NT2/D1 (cell line): ENCODE measurements around the gene LRSAM1.

Experiments used
- DNase-seq: peaks from one replicate; pipeline ENCODE4 v3.0.0-alpha.2; 2011; ENCODE audit warnings: low read depth, low spot score
- H3K27me3 ChIP-seq: 2 replicates; pipeline ENCODE4 v1.6.0; 2011; ENCODE audit warnings: mild to moderate bottlenecking; ENCODE audit not compliant: insufficient read length, insufficient read depth
- H3K36me3 ChIP-seq: 2 replicates; pipeline ENCODE4 v1.6.1; 2011; ENCODE audit warnings: mild to moderate bottlenecking, low read length, mixed read lengths; ENCODE audit not compliant: insufficient read depth, insufficient read length
- H3K4me1 ChIP-seq: 2 replicates; pipeline ENCODE4 v1.5.1; 2011; ENCODE audit not compliant: insufficient read depth, insufficient read length
- H3K4me3 ChIP-seq: 2 replicates; pipeline ENCODE4 v1.5.1; 2011; ENCODE audit warnings: low read depth; ENCODE audit not compliant: insufficient read length
- H3K9ac ChIP-seq: 2 replicates; pipeline ENCODE4 v1.6.0; 2011; ENCODE audit warnings: low read depth; ENCODE audit not compliant: insufficient read length
- H3K9me3 ChIP-seq: 2 replicates; pipeline ENCODE4 v1.5.1; 2011; ENCODE audit warnings: mild to moderate bottlenecking, low read length; ENCODE audit not compliant: insufficient read depth
- SUZ12 ChIP-seq: IDR thresholded peaks from 2 replicates; pipeline ENCODE4 v1.6.1; 2011; ENCODE audit not compliant: insufficient read length, insufficient read depth; ENCODE audit errors: extremely low read depth
- YY1 ChIP-seq: IDR thresholded peaks from 2 replicates; pipeline ENCODE4 v1.6.1; 2011; ENCODE audit not compliant: insufficient read length, insufficient read depth
- ZNF274 ChIP-seq: IDR thresholded peaks from 2 replicates; pipeline ENCODE4 v1.6.1; 2011; ENCODE audit warnings: mild to moderate bottlenecking, low read depth, low read length

The LRSAM1 gene

DNA sequence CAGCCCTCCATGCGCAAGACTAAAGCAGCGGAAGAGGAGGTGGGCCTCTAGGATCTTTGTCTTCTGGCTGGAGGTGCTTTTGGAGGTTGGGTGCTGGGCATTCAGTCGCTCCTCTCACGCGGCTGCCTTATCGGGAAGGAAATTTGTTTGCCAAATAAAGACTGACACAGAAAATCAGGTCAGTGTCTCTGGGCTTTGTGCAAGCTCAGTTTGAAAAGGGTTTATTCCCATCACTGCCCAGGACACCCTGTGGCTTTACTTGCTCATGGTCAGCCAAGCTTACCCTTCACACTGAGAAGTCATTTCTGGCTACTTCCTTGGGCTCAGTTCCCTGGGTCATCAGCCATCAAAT lies 43.8 kb upstream of the LRSAM1 start:
- Histone ChIP-seq H3K4me1 (peaks cover 12% of the 10 kb centered on the region), H3K36me3 (peaks cover 71% of the 10 kb centered on the region), H3K27me3 (no peaks in the 10 kb centered on the region), H3K4me3 (no peak overlapping the region), H3K9me3 (no peaks in the 10 kb centered on the region), H3K9ac (peak overlapping the region; percentile 28)
- TF ChIP-seq YY1 = no peak
- no peak for TF ChIP-seq SUZ12
- TF ChIP-seq ZNF274 = no peak
- DNase-seq = no peak

- H3K36me3 ChIP-seq = peaks cover 37% of the 10 kb centered on the region
- TF ChIP-seq SUZ12 (no peak), ZNF274 (no peak), YY1 (no peak)
- no peaks in the 10 kb centered on the region for H3K9me3 ChIP-seq
- peaks cover 12% of the 10 kb centered on the region for H3K4me1 ChIP-seq
- no peak overlapping the region for H3K4me3 ChIP-seq
- DNase-seq = no peak
- H3K9ac ChIP-seq = no peak overlapping the region
- H3K27me3 ChIP-seq = no peaks in the 10 kb centered on the region
Observed at GRCh38 chr9:127411122-127411521, 40.2 kb upstream of the LRSAM1 start.

- no peak for TF ChIP-seq YY1
- Histone ChIP-seq H3K27me3 (no peaks in the 10 kb centered on the region), H3K9me3 (no peaks in the 10 kb centered on the region), H3K9ac (no peak overlapping the region), H3K4me3 (no peak overlapping the region), H3K4me1 (peaks cover 7% of the 10 kb centered on the region), H3K36me3 (peaks cover 25% of the 10 kb centered on the region)
- DNase-seq = no peak
Observed at GRCh38 chr9:127415141-127415540, 36.2 kb upstream of the LRSAM1 start.

DNA sequence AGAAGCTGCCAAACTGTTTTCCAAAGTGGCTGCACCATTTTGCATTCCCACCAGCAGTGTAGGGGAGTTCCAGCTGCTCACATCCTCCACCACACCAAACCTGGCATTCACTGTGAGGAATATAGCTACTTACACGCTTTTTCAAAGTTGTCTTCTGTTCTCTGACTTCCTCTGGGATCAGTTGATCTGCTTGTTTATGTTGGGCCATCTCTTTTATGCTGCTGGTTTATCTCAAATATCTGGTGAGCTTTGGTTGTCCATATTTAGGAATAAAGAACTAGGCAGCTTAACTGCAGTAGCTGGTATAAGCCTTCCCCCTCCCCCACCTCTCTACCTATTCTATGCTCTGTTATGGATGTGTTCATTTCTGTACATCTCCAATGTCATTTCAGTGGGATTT lies 35.7 kb upstream of the LRSAM1 start:
- Histone ChIP-seq H3K27me3 (no peaks in the 10 kb centered on the region), H3K9ac (no peak overlapping the region), H3K36me3 (peaks cover 24% of the 10 kb centered on the region), H3K9me3 (no peaks in the 10 kb centered on the region), H3K4me3 (no peak overlapping the region), H3K4me1 (peaks cover 7% of the 10 kb centered on the region)
- no peak for DNase-seq
- TF ChIP-seq YY1 (no peak), ZNF274 (no peak), SUZ12 (no peak)

DNA sequence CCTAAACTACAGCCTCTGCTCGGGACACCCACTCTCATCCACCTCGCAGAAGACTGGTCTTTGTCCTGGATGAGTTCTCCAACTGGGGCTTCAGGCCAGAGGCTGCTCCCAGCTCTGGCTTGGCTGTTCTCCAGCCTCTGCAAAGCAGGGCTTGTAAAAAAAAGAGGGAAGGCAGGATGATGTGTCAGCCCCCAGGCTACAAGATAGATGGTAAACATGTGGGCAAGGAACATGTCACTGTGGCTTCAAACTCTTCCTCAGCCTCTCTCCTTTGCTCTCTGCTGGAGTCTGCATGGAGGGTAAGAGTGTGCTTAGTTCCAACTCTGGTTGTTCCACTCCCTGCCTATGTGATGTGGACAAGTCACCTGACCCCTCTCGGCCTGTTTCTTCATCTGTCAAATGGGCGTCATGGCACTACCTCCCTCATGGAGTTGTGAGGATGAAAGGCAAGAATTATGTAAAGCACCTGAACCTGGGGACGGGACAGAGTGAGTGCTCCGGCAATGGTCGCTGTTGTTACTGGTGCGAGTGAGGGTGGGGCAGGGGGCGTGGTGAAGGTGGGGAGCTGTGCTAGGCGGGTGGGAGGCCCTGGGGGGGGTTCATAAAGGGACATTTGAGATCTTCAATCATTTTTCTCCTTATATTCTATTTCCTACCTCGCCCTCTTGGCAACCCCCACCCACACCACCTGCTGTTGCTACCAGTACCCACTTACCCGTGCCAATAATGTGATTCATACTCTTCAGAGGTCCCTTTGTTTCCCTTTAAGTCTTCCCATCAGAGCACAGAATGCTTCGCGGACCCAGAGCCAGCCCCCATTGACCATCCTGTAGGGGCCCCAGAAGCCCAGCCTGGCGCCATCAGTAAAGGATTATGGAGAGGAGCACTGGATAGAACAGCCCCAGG lies 33.9 kb upstream of the LRSAM1 start:
- Histone ChIP-seq H3K4me3 (no peak overlapping the region), H3K9ac (no peak overlapping the region), H3K4me1 (peaks cover 7% of the 10 kb centered on the region), H3K9me3 (no peaks in the 10 kb centered on the region), H3K27me3 (no peaks in the 10 kb centered on the region), H3K36me3 (peaks cover 12% of the 10 kb centered on the region)
- TF ChIP-seq YY1 (no peak), SUZ12 (no peak), ZNF274 (no peak)
- no peak for DNase-seq

DNA sequence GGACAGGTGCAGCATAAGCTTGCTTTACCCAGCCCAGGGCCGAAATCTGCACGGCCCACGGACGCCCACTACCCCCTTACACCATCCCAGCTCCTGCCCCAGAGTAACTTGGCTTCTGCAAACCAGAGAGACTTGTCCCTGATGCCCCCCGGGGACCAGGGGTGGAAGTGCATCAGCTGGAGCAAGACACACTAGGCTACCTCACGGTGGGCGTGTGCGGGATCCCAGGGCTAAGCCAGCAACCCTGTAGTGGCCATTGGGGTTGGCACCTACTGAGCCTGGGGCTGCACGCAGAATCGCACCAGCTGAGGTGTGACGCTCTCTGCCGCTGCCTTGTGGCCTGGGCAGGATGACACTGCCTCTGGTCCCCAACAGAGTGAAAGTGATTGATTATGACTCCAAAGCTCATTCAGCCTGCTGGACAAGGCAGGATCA lies 33.3 kb upstream of the LRSAM1 start:
- DNase-seq = peak; percentile 62

DNA sequence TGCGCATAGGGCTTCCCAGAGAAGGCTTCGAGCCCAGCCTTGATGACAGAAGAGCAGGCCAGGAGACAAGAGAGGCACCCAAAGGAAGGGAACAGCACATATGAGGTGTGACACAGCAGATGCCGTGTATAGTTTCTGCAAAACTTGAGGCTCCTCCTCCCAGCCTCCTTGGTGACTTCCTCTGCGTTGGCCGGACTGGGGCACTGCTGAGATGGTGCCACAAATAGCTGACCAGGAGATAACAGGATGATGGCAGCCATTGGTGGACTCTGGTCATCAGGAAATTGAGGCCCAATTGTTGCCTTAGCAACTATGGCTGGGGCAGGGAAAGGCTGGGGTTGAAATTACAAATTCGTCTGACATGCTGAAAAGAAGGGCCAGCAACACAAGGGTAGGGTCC lies 32.0 kb upstream of the LRSAM1 start:
- no peak overlapping the region for H3K4me3 ChIP-seq

More for the DNA sequence above, 33.3 kb upstream of the LRSAM1 start:
- Histone ChIP-seq H3K36me3 (peaks cover 10% of the 10 kb centered on the region), H3K9me3 (no peaks in the 10 kb centered on the region), H3K27me3 (no peaks in the 10 kb centered on the region), H3K9ac (no peak overlapping the region), H3K4me3 (no peak overlapping the region), H3K4me1 (peaks cover 13% of the 10 kb centered on the region)
- TF ChIP-seq ZNF274 (no peak), SUZ12 (no peak), YY1 (no peak)

More for the DNA sequence above, 32.0 kb upstream of the LRSAM1 start:
- H3K36me3 ChIP-seq = peaks cover 10% of the 10 kb centered on the region
- no peak for DNase-seq
- H3K9ac ChIP-seq = no peak overlapping the region
- no peaks in the 10 kb centered on the region for H3K27me3 ChIP-seq
- H3K9me3 ChIP-seq = no peaks in the 10 kb centered on the region
- TF ChIP-seq SUZ12 = no peak
- TF ChIP-seq ZNF274 = no peak
- TF ChIP-seq YY1 = no peak
- H3K4me1 ChIP-seq = peaks cover 13% of the 10 kb centered on the region
